Uterus (tissue), 4 donors: Measurements from ENCODE around the gene SLC35F1. TPM values are rescaled to one million over a fixed set of nuclear protein-coding genes. Genes with fewer than 3 reads are reported as not detected.

ENCODE experiments used
- DNase-seq, 2 donors: peaks; one replicate each; pipeline ENCODE4 v3.0.0-alpha.2; 2019 to 2020
- H3K27ac ChIP-seq, 2 donors: fragments of 200-600 bp; sonication (generic); 1 replicate in 1 of 2; 2 replicates in 1 of 2; pipeline ENCODE4 v1.5.1; 2016 to 2018
- H3K27me3 ChIP-seq, 2 donors: fragments of 200-600 bp; sonication (generic); one replicate each; pipeline ENCODE4 v1.5.1; 2018 to 2019; ENCODE audit warnings: control low read depth in 1 of 2
- H3K36me3 ChIP-seq, 2 donors: fragments of 200-600 bp; sonication (generic); one replicate each; pipeline ENCODE4 v1.5.1; 2019; ENCODE audit warnings: control low read depth in 1 of 2
- H3K4me1 ChIP-seq, 2 donors: fragments of 200-600 bp; sonication (generic); one replicate each; pipeline ENCODE4 v1.5.1; 2018 to 2019; ENCODE audit warnings: control low read depth in 1 of 2
- H3K4me3 ChIP-seq, 2 donors: fragments of 200-600 bp; sonication (generic); 1 replicate in 1 of 2; 2 replicates in 1 of 2; pipeline ENCODE4 v1.5.1; 2018 to 2019; ENCODE audit warnings: mild to moderate bottlenecking in 1 of 2
- H3K9me3 ChIP-seq, 2 donors: fragments of 200-600 bp; sonication (generic); one replicate each; pipeline ENCODE4 v1.5.1; 2019; ENCODE audit warnings: control low read depth in 1 of 2
- CTCF ChIP-seq, 4 experiments: fragments of 200-600 bp in 2 of 4; fragments of 450-650 bp in 2 of 4; sonication (generic) in 2 of 4; IDR thresholded peaks; one replicate each; pipeline ENCODE4 v1.5.1; 2016 to 2019; ENCODE audit warnings: antibody characterized with exemption in 4 of 4, mild to moderate bottlenecking in 2 of 4, moderate library complexity in 1 of 4
- POLR2A ChIP-seq, 2 donors: fragments of 450-650 bp; IDR thresholded peaks; one replicate each; pipeline ENCODE4 v1.6.1; 2016; ENCODE audit warnings: antibody characterized with exemption in 2 of 2, mild to moderate bottlenecking in 1 of 2, moderate library complexity in 1 of 2
- intact Hi-C: fragments of 100-400 bp; cut with DNase I; formaldehyde crosslinking; loops from one replicate; pipeline ENCODE4 v1.15.1; 2023; ENCODE audit warnings: low total_unique reads
- total RNA-seq, 4 donors: library from RNA; depleted of rRNA in 3 of 4; stranded (reverse); fragments of >200 nt in 3 of 4; gene quantifications; one replicate each; pipeline versions ENCODE4 v1.1.0 to v1.2.4, GENCODE V29; 2014 to 2023
- donor health status: DM: yes; HTN: yes; CAD: no.

Gene SLC35F1
- total RNA-seq, 4 donors from 2014 or later = 1.0 to 12.1 (median 9.7) TPM

- DNase-seq = no peak
- Histone ChIP-seq H3K9me3 (no peaks in the 10 kb centered on the region), H3K4me1 (no peaks in the 10 kb centered on the region), H3K36me3 (no peaks in the 10 kb centered on the region), H3K4me3 (no peak overlapping the region), H3K27me3 (no peaks in the 10 kb centered on the region), H3K27ac (no peak overlapping the region)
- TF ChIP-seq CTCF (IDR thresholded peaks at IDR 0.05) = no peak
- no peak for TF ChIP-seq POLR2A (IDR thresholded peaks at IDR 0.05)
- intact Hi-C loops = no loop called here
Measured at GRCh38 chr6:118212451-118213173, 305.5 kb downstream of the SLC35F1 start.

- Histone ChIP-seq H3K9me3 (no peaks in the 10 kb centered on the region), H3K4me1 (no peaks in the 10 kb centered on the region), H3K27me3 (no peaks in the 10 kb centered on the region), H3K36me3 (no peaks in the 10 kb centered on the region), H3K4me3 (no peak overlapping the region), H3K27ac (no peak overlapping the region)
- TF ChIP-seq POLR2A (IDR thresholded peaks at IDR 0.05) = no peak
- no peak for TF ChIP-seq CTCF (IDR thresholded peaks at IDR 0.05)
- intact Hi-C loops = no loop called here
- no peak for DNase-seq
Measured at GRCh38 chr6:118215269-118215668, 308.2 kb downstream of the SLC35F1 start.

- Histone ChIP-seq H3K9me3 (no peaks in the 10 kb centered on the region), H3K27ac (no peak overlapping the region), H3K4me1 (no peaks in the 10 kb centered on the region), H3K4me3 (no peak overlapping the region), H3K36me3 (no peaks in the 10 kb centered on the region), H3K27me3 (no peaks in the 10 kb centered on the region)
- intact Hi-C loops = no loop called here
- no peak for TF ChIP-seq CTCF (IDR thresholded peaks at IDR 0.05)
- no peak for TF ChIP-seq POLR2A (IDR thresholded peaks at IDR 0.05)
- no peak for DNase-seq
Measured at GRCh38 chr6:118216751-118217150, 309.7 kb downstream of the SLC35F1 start.

GRCh38 chr6:118218156-118218555 is 311.1 kb downstream of the SLC35F1 start:
- intact Hi-C loops = no loop called here
- Histone ChIP-seq H3K4me3 (no peak overlapping the region), H3K4me1 (no peaks in the 10 kb centered on the region), H3K27me3 (no peaks in the 10 kb centered on the region), H3K36me3 (no peaks in the 10 kb centered on the region), H3K27ac (no peak overlapping the region), H3K9me3 (no peaks in the 10 kb centered on the region)
- TF ChIP-seq POLR2A (IDR thresholded peaks at IDR 0.05) (no peak), CTCF (IDR thresholded peaks at IDR 0.05) (no peak)
- no peak for DNase-seq

- Histone ChIP-seq H3K4me3 (no peak overlapping the region), H3K27me3 (no peaks in the 10 kb centered on the region), H3K36me3 (no peaks in the 10 kb centered on the region), H3K4me1 (no peaks in the 10 kb centered on the region), H3K27ac (no peak overlapping the region), H3K9me3 (no peaks in the 10 kb centered on the region)
- no peak for DNase-seq
- intact Hi-C loops = no loop called here
- TF ChIP-seq CTCF (IDR thresholded peaks at IDR 0.05) = no peak
- TF ChIP-seq POLR2A (IDR thresholded peaks at IDR 0.05) = no peak
Measured at GRCh38 chr6:118220429-118221128, 313.5 kb downstream of the SLC35F1 start.
